Adrenal gland (tissue), 5 donors: Measurements from ENCODE around the gene OTUB1.
"Not testable (repeated sequence)": the region's sequence is repeated elsewhere in the genome, so short reads cannot be mapped to it uniquely, and the experiment has no call there.

Experiments used
- CTCF ChIP-seq, 6 experiments: fragments of 450-650 bp in 4 of 6; fragments of 200-600 bp in 2 of 6; sonication (generic) in 1 of 6; IDR thresholded peaks; 1 replicate in 5 of 6; 2 replicates in 1 of 6; pipeline versions ENCODE4 v1.5.1 to v1.8.0; 2016 to 2021; ENCODE audit warnings: antibody characterized with exemption in 6 of 6, mild to moderate bottlenecking in 2 of 6, moderate library complexity in 1 of 6
- POLR2A ChIP-seq, 2 donors: fragments of 450-650 bp; IDR thresholded peaks; one replicate each; pipeline ENCODE4 v1.6.1; 2017; ENCODE audit warnings: antibody characterized with exemption in 2 of 2, mild to moderate bottlenecking in 2 of 2, moderate library complexity in 1 of 2
- donor health status: DM: no; HTN: no; CAD: no.

GRCh38 chr11:63973912-63974258, 12.4 kb upstream of the OTUB1 start:
- not testable (repeated sequence) for TF ChIP-seq CTCF, POLR2A (IDR thresholded peaks at IDR 0.05)
